ENCODE data around the gene IFI6. TPM values are rescaled to one million over a fixed set of nuclear protein-coding genes. Genes with fewer than 3 reads are reported as not detected.

Gene IFI6
- total RNA-seq, 1 experiment from 2014 or later, result 4.3 TPM

DNA sequence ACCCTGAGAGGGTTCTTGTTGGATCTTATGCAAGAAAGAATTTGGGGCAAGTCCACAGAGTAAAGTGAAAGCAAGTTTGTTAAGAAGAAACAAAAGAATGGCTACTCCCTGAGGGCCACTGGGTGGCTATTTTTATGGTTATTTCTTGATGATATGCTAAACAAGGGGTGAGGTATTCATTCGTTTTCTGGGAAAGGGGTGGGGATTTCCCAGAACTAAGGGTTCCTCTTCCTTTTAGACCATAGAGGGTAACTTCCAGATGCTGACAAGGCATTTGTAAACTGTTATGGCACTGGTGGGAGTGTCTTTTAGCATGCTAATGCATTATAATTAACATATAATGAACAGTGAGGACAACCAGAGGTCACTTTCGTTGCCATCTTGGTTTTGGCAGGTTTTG, 18.2 kb upstream of the IFI6 start:
- no peak overlapping the region for H3K4me2 ChIP-seq (ENCODE audit: insufficient read depth, insufficient read length, low read length)
- no peak overlapping the region for H2BK15ac ChIP-seq (ENCODE audit: low read depth, low read length)
- H3K9me3 Mint-ChIP-seq, result peaks cover 9 to 16% of the 10 kb centered on the region in 2 experiments
- H2BK5ac ChIP-seq (ENCODE audit: insufficient read length, low read length), result no peak overlapping the region
- H3K9me3 ChIP-seq (ENCODE audit: control insufficient read depth, low read depth, low read length), result no peaks in the 10 kb centered on the region
- H3K36me3 Mint-ChIP-seq (ENCODE audit: insufficient read depth in 1 of 3, low read depth in 3 of 3), result peaks cover 2 to 8% (median 6%) of the 10 kb centered on the region in 3 experiments; a peak in 5 of 7 replicates
- no peaks in the 10 kb centered on the region for H3K79me2 ChIP-seq (ENCODE audit: insufficient read depth, low read length)
- H3K18ac ChIP-seq (ENCODE audit: insufficient read length, low read depth, low read length), result no peak overlapping the region
- no peak overlapping the region for H2BK12ac ChIP-seq (ENCODE audit: insufficient read length, low read depth, low read length)
- peak overlapping the region in 2 of 3 experiments; percentile 7 to 10; a peak in 1 of 7 replicates for H3K27ac Mint-ChIP-seq
- peaks cover 2% of the 10 kb centered on the region; the same call in 1 of the 2 replicates for H3K27me3 Mint-ChIP-seq (ENCODE audit: low read depth)
- H4K5ac ChIP-seq (ENCODE audit: insufficient read length, low read depth, low read length), result no peak overlapping the region
- WGBS (ENCODE audit: extremely low coverage, insufficient read length, low lambda C conversion rate), result no CpG with 5 or more reads among the region's 2 CpGs
- TF ChIP-seq, protein P1, sequence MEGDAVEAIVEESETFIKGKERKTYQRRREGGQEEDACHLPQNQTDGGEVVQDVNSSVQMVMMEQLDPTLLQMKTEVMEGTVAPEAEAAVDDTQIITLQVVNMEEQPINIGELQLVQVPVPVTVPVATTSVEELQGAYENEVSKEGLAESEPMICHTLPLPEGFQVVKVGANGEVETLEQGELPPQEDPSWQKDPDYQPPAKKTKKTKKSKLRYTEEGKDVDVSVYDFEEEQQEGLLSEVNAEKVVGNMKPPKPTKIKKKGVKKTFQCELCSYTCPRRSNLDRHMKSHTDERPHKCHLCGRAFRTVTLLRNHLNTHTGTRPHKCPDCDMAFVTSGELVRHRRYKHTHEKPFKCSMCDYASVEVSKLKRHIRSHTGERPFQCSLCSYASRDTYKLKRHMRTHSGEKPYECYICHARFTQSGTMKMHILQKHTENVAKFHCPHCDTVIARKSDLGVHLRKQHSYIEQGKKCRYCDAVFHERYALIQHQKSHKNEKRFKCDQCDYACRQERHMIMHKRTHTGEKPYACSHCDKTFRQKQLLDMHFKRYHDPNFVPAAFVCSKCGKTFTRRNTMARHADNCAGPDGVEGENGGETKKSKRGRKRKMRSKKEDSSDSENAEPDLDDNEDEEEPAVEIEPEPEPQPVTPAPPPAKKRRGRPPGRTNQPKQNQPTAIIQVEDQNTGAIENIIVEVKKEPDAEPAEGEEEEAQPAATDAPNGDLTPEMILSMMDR (conservative IDR thresholded peaks at IDR 0.05), result no peak
- H3K23me2 ChIP-seq (ENCODE audit: insufficient read length, low read depth, low read length, poor library complexity, severe bottlenecking), result no peaks in the 10 kb centered on the region
- no peak overlapping the region for H3K23ac ChIP-seq (ENCODE audit: insufficient read length, low read depth, low read length)
- no peak overlapping the region for H3K27ac ChIP-seq (ENCODE audit: insufficient read length, low read depth, low read length)
- no peak overlapping the region for H3K9ac ChIP-seq (ENCODE audit: extremely low read depth, insufficient read length, low read length)
- H3T11ph ChIP-seq (ENCODE audit: low read length), result no peak overlapping the region
- H2BK120ac ChIP-seq (ENCODE audit: low read depth, low read length, poor library complexity, severe bottlenecking), result no peak overlapping the region
- no peak overlapping the region for H2AFZ ChIP-seq (ENCODE audit: low read length)
- no peak overlapping the region for H3K4ac ChIP-seq (ENCODE audit: low read depth, low read length)
- H4K20me1 ChIP-seq (ENCODE audit: control insufficient read depth, insufficient read depth, insufficient read length), result no peaks in the 10 kb centered on the region
- peaks cover 33 to 34% of the 10 kb centered on the region in 2 experiments for H3K4me1 Mint-ChIP-seq
- no peak overlapping the region for H2AK5ac ChIP-seq (ENCODE audit: insufficient read length, low read length)
- DNase-seq, result no peak
- H3K4me3 Mint-ChIP-seq, result no peak overlapping the region
- no peaks in the 10 kb centered on the region for H3K27me3 ChIP-seq (ENCODE audit: insufficient read depth, low read length)
- H4K8ac ChIP-seq (replicated peaks; ENCODE audit: insufficient read length, low read depth, low read length), result no peak overlapping the region
- H4K91ac ChIP-seq (ENCODE audit: insufficient read length, low read depth, low read length), result no peak overlapping the region
- H3K56ac ChIP-seq (ENCODE audit: insufficient read length, low read depth, low read length), result no peak overlapping the region
- no peaks in the 10 kb centered on the region for H3K79me1 ChIP-seq (ENCODE audit: insufficient read depth, low read depth, low read length, poor library complexity, severe bottlenecking)
- H3K4me1 ChIP-seq (ENCODE audit: insufficient read depth, low read length), result peaks cover 2% of the 10 kb centered on the region; the same call in 1 of the 2 replicates
- no peak overlapping the region for H2BK20ac ChIP-seq (ENCODE audit: low read depth, low read length, poor library complexity, severe bottlenecking)
- H3K14ac ChIP-seq (ENCODE audit: insufficient read depth, low read length), result no peak overlapping the region; the same call in 1 of the 2 replicates

Measured in H9 (cell line).